ENCODE results near the gene RBL1.

DNA sequence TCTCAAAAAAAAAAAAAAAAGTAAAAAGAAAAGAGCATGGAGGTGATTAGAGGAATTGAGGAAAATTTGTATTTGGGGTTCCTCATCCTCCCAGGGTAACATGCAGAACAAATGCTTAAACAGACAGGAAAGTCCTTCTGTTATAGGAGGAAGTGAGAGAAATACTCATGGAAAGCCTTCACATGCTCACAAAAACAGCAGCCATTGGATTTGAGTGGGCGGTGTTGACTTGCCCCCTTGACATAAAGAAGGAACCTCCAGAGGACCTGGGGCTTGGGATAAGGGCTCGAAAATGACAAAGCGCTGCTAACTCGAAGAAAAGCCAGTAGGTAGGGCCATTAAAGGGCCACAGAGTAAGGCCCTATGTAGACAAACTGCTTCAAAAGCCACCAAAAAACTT is 126.7 kb downstream of the RBL1 start:
- TF ChIP-seq, protein P1, sequence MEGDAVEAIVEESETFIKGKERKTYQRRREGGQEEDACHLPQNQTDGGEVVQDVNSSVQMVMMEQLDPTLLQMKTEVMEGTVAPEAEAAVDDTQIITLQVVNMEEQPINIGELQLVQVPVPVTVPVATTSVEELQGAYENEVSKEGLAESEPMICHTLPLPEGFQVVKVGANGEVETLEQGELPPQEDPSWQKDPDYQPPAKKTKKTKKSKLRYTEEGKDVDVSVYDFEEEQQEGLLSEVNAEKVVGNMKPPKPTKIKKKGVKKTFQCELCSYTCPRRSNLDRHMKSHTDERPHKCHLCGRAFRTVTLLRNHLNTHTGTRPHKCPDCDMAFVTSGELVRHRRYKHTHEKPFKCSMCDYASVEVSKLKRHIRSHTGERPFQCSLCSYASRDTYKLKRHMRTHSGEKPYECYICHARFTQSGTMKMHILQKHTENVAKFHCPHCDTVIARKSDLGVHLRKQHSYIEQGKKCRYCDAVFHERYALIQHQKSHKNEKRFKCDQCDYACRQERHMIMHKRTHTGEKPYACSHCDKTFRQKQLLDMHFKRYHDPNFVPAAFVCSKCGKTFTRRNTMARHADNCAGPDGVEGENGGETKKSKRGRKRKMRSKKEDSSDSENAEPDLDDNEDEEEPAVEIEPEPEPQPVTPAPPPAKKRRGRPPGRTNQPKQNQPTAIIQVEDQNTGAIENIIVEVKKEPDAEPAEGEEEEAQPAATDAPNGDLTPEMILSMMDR (conservative IDR thresholded peaks at IDR 0.05; ENCODE audit: low read depth, low read length) = no peak
- no peak for TF ChIP-seq EZH2 (IDR thresholded peaks at IDR 0.05; ENCODE audit: borderline replicate concordance, low read depth, low read length, poor library complexity, severe bottlenecking)

Data from A673 (cell line).